ENCODE measurements around the gene WNT16.
"Not testable (repeated sequence)": the region's sequence is repeated elsewhere in the genome, so short reads cannot be mapped to it uniquely, and the experiment has no call there.

The WNT16 gene

DNA sequence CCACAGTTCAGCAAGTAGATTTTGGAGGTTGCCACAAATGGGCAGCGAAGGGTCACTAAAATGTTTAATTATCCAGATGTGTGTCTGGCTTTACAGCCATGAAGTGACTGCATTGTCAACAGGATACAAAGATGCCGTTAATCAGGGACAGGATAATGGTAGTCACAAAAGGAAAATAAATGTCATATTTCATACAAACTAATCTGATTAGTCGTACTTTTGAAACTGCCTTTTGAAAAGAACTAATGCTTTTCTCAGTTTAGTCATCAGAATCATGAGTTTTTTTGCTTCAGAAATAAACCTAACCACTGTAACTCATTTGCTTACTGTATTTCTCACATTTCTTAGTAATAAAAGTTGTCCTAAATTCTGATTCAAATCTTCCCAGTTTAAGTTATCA is 22.2 kb upstream of the WNT16 start:
- DNase-seq (ENCODE audit: low read depth), result no peak

DNA sequence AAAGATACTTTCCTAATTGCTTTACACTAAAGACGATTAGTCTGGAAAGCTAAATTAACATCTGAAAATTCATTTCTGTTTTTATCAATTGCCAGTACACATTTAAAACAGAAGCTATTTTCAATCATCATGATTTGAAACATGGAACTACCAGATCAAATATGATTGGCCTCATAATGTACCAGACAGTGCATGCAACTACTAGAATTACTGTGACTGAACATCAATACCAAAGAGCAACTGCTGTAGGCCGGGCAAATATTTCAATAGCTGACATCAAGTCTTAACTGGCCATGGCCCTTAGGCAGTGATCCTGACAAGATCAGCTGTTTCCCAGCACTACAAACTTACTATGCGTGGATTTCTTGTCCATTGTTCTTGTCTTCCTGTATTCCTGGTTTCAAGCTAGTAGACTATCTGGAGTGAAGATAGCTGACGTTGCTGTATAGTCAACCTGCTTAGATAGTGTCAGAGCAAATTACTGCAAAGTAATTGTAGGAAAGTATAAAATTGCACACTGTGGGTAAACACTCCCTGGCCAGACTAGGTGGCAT is 21.7 kb upstream of the WNT16 start:
- DNase-seq (ENCODE audit: low read depth), result no peak

DNA sequence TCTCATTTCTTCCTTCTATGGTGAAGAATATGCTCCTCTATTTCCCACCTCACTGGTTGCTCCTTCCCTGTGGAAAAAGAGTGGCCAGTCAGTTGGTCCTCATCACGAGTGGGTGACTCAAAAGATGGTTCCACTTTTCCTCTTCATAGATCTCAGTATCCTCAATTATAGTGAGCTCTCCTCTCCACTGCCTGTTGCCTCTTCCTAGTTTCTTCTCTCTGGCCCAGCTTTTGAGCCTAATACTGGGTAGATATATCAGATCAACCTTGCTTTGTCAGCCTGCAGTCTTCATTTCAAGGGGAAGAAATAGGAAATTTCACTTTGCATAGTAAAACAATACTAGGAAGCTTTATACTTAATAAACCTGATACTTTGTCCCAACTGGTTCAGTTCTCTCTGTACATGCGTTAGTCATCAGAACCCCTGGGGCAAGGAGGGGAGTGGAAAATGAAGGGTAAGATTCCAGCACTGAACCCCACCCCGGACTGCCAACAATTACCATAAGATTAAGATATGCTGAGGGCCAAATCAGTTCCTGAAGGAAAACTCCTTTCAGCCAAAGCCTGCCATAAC is 15.5 kb upstream of the WNT16 start:
- no peak for DNase-seq (ENCODE audit: low read depth)

DNA sequence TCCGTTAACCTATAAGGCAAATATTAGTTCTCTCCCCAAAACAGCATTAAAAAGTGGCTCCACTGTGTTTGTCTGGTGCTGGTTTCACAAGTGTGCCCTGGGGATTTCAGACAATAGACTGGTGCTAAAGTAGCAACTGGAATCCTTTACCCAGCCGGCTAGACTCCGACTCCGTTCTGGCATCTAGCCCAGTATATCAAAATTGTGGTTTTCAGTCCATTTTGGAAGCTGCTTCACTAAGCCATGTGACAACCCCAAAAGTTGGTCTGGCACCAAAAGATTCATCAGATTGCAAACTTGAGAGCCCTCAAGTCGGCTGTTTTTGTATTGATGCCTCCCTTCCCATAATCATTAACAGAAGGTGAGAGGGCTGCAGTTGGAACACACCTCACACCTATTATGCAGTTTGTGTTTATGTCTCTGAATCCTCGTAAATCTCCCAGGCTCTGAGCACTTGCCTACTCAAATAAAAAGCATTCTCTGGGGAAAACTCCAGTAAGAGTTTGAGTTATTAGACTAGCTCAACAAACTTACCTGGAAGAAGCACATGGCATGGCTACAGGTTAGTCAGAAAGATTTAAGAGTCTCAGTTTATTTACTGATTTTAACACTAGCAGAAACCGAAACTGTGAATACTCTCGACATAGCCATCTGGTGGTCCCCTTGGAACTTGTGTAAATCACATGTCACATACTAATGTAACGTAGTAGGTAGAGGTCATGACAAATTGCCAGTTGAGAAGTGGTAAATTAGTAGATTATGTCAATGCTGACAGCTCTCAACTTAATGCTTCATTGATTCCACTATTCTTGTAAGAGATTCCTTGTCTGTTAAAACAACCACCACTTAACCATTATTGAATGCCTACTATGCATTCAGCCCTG is 14.8 kb upstream of the WNT16 start:
- DNase-seq (ENCODE audit: low read depth), result no peak

DNA sequence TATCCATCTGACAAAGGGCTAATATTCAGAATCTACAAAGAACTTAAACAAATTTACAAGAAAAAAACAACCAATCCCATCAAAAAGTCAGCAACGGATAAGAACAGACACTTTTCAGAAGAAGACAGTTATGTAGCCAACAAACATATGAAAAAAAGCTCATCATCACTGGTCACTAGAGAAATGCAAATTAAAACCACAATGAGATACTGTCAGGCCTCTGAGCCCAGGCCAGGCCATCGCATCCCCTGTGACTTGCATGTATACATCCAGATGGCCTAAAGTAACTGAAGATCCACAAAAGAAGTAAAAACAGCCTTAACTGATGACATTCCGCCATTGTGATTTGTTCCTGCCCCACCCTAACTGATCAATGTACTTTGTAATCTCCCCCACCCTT is 13.6 kb upstream of the WNT16 start:
- not testable (repeated sequence) for DNase-seq (ENCODE audit: low read depth)

DNA sequence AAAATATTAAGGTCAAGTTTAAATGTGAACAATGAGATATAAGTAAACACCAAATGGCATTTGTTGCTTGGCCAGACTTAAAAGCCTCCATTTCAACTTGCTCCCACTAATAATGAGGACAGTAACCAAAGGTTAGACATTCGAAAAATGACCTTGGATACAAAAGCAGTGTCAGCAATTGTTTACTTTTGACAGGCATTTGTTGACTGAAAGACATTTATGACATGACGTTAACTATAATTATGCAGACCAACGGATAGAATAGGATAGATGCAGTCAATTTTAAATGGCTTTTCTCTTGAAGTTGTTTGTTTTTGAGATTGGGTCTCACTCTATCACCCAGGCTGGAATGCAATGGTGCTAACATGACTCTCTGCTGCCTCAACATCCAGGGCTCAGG is 6.3 kb upstream of the WNT16 start:
- no peak for DNase-seq (ENCODE audit: low read depth)

DNA sequence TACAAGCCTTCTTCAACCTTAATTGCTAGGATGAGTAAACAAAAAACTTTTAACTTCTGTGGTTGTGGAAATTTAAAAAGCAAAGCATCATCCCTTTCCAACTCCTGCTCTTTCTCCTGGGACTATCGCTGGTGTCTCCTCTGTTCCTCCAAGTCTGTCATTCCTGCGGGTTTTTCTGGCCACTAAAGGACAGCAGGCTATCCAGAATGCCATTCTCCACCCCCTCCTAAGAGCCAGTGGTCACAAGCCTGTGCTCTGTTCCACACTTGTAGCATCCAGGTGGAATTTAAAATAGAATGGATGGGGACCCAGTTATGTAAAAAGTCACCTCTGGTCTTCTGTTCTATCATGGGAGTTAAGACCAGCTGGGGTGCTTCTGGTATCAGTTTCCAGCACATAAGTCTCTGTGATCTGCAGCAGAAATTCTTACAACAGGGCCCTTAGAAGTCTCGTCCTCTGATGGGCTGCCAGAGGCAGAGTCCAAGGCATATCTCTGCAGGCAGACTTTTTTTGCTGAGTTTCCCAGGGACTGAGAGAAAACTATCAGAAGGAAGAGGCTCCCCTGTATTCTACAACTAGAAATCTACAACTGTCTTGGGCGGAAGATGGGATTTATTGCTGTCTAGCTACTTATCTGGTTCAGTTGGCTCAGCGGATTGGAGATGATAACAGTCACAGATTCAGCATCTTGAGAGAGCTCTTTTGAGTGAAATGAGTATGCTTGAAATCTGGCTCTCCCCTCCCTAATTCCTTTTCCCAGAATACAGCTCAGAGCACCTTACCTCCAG is 5.1 kb upstream of the WNT16 start:
- no peak for DNase-seq (ENCODE audit: low read depth)

DNA sequence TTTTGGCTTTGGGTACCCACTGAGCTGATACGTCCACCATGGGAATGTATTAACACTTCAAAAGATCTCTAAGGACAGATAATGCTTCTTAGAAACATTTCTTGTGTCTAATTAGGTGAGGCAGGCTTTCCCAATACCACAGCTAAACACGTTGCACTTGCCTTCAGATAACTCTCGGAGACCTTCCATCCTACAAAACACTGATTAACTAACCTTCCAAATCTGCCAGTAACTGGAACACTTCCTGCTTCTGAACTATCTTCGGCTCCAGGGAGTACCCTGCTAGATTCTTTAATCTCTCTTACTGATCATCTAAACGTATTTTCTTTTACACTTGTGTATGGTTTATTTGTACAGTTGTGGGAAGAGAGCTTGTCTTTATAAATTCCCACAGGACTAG is 1.1 kb upstream of the WNT16 start:
- DNase-seq (ENCODE audit: low read depth), result no peak

DNA sequence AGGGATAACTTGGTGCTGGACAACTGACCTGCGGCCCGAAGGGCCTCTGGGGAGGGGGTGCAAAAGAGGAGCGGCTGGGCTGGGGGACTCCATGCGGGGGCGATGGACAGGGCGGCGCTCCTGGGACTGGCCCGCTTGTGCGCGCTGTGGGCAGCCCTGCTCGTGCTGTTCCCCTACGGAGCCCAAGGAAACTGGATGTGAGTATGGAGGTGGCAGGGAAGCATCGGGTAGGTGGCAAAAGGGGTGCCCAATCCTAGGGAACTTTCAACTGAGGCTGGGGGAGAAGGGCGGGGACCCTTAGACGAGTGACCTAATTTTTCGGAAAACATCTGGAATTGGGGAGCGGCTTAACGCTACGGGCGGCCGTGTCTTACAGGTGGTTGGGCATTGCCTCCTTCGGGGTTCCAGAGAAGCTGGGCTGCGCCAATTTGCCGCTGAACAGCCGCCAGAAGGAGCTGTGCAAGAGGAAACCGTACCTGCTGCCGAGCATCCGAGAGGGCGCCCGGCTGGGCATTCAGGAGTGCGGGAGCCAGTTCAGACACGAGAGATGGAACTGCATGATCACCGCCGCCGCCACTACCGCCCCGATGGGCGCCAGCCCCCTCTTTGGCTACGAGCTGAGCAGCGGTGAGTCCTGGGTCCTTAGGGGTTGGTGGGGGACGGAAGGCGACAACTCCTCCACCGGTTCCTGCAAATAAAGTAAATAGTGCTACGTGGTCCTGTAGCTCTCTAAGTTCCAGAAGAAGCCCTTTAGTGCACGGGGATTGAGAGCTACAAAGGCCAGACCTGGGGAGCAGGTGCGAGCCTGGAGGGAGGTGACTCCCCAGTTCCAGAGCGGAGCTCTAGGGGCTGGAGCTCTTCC is 622 bp downstream of the WNT16 start:
- no peak for DNase-seq (ENCODE audit: low read depth)

DNA sequence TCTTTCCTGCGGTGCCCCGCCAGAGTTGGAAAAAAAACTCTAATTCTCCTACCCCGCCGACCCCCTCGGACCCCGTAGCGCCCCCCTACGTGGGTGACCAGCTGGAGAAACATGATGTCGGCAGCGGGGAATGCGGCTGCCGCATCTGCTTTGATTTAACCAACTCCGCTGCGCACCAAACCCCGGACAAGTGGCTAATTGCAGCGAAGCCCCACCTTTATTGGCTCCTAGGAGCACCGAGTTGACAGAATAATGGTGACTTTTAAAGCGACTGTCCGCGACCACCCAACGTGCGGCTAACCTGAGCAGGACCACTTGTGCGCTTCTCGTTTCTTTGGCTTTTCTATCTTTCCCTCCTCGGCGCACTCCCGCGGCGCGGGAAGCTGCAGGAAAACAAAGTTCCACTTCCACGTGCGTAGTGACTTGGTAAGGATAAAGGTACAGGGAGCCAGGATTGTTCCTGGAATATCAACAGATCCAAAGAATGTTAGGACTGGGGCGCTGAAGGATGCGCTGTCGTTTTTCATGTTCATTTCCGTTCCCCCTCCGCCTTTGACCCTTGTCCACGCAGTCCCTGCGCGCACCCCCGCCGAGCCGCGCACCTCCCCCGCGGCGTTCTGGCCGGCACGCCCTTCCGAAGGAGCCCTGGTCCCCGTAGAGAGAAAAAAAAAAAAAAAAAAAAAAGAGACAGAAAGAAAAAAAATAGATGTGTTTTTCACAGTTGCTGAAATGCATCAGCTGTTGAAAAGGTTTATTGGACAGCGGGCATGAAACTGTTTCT is 1.4 kb downstream of the WNT16 start:
- no peak for DNase-seq (ENCODE audit: low read depth)

DNA sequence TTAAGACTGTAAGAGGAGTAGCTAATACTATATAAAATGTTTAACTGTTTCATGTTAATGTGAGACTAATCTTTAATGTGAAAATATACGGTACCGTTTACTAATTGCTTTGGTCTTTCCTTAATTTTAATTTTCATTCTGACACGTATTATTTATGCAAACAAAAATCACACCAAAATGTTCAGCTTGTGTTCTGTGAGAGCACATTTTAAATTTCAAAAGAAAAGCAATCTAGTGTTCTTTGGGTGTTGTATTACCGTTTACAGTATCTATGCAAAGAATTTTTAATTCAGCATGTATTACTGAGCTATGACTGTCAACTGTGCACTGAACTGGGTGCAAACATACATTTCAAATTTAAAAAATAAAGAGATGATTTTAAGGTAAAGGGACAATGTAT is 2.2 kb downstream of the WNT16 start:
- no peak for DNase-seq (ENCODE audit: low read depth)

DNA sequence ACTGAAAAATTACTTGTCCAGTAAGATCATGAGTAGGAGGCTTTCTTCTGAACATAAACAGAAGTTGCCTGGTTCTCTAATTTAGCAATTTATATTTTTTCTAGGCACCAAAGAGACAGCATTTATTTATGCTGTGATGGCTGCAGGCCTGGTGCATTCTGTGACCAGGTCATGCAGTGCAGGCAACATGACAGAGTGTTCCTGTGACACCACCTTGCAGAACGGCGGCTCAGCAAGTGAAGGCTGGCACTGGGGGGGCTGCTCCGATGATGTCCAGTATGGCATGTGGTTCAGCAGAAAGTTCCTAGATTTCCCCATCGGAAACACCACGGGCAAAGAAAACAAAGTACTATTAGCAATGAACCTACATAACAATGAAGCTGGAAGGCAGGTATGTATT is 2.8 kb downstream of the WNT16 start:
- no peak for DNase-seq (ENCODE audit: low read depth)

DNA sequence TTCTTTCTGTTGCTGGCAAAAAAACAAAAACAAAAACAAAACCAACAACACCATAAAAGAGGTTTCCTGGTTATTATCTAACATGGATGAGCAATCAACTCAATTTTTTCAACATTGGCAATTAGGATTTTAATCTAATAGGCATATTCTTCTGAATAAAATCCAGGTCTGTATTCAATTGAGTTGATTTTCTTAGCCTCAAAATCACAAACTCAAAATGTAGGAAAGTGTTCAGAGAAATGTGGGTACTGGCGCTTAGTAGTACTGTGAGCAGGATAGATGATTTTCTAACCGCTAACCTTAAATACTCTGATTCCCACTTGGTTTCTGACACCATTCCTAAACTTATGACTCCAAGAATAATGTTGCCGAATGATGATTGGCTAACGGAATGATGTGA is 5.6 kb downstream of the WNT16 start:
- DNase-seq (ENCODE audit: low read depth), result no peak

DNA sequence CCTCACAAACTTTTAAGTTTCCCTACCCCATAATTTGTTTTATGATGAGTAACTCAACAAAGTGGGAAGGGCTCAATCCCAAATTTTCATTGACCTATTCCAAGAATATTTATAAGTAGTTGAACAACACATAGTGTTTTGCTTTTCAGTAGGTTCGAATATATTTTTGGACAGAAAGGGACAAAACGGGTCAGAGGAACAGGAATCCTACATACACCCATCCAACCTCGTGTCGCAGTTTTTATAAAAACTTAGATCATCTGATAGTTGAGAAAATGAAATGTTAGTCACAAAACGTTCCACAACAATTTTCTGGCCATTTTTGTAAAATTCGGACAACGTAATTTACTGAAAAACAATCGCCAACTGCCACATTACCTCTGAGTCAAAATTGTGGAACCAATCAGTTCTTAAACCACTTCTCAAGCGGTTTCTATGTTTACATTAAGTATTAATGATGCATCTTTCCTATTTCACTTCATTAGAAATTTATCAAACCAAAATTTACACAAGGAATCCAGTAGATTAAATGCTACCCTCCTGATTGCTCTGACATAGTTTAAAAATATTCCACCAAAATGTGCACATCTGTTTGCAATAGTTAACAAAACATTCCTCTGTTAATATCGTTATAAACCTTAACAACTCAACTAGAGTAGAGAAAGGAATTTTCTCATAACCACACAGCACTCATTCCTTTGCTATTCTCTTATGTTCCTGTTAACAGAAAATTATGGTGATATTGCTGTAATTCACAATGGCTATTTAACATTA is 6.3 kb downstream of the WNT16 start:
- DNase-seq (ENCODE audit: low read depth), result no peak

DNA sequence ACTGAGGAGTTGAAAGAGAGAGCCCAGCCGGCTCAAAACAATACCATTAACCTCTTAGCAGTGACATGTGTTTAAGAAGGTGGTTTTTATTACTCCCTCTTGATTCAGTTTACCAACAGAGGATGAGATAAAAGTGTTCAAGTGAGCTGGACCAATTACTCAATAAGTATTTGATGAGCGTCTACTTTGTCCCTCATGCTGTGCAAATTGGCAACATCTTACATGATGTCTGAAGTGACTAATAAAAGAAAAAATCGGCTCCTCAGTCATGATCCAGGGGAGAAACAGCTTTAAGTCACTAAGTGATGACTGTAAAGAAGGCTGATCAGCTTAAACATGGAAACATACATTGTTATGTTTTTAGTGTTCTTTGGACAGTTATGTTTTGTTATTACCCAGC is 7.8 kb downstream of the WNT16 start:
- no peak for DNase-seq (ENCODE audit: low read depth)

DNA sequence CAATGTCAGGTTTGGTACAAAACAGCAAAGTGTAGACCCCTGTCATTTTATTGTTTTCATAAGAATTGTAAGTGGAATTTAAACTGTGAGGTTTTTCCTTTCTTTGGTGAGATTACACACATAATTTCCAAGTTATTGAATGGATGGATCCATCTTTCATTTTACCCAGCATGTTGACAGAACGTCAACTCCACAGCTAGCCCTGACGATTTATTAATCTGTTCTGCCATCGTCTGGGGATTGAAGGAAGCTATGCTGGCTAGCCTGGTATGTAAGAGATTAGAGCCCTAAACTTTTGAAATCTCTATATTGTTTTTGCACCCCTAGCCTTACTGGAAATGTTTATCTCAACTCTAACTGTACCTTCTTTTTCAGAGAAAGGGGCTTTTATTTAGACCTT is 8.6 kb downstream of the WNT16 start:
- DNase-seq (ENCODE audit: low read depth), result no peak

DNA sequence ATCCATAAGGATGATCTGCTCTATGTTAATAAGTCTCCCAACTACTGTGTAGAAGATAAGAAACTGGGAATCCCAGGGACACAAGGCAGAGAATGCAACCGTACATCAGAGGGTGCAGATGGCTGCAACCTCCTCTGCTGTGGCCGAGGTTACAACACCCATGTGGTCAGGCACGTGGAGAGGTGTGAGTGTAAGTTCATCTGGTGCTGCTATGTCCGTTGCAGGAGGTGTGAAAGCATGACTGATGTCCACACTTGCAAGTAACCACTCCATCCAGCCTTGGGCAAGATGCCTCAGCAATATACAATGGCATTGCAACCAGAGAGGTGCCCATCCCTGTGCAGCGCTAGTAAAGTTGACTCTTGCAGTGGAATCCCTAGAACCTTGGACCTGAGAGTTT is 10.3 kb downstream of the WNT16 start:
- no peak for DNase-seq (ENCODE audit: low read depth)

DNA sequence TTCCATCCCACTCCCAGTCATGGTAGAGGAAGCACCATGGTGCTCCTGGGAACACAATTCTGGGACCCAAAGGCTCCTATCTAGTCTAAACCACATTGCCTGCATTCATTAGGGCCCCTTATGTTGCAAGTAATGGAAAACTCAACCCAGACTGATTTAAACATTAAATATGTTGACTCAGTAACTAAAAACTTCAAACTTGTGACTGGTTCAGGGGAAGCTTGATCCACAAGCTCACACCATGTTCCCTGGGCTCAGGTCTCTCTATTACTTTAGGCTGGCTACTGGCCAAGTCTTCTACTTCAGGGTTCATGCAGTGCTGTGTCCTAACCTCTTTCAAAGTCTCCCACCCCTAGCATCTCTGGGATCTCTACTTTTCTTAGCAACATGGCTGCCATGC is 13.1 kb downstream of the WNT16 start:
- no peak for DNase-seq (ENCODE audit: low read depth)

DNA sequence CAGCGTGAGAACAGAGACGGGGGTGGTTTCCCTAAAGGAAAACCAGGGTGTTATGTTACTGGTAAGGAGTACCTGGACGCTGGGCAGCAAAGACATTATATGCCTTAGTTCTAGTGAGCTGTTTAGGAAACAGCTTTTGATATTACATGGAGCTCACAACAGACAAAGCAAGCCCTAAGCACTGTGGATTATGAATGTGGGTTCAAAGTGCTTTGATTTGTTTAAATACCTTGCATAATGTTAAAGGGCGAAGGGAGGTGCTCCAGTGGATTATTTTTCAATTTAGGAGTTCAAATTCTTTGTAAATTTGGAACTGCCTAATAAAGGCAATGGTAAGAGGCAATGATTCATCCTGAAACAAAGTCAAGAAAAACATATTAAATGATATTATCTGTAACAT is 13.8 kb downstream of the WNT16 start:
- no peak for DNase-seq (ENCODE audit: low read depth)

DNA sequence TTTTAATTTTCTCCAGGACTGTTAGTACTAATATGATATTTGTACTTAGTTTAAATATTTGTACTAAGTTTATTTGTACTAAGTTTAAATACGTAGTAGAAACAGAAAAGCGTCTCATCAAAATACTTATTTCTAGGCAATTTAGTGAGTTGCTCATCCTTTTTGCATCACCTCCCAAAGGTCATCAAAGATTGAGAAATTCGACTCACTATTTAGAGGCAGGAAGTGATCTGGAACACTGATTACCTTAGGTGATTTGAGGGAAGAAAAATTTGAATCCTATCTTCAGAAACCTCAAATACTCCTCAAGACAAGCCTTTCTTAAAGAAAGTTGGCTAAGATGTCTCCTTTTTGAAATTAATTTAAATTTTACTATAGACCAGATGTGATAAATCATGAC is 14.5 kb downstream of the WNT16 start:
- DNase-seq (ENCODE audit: low read depth), result no peak

All from activated T-cell treated with anti-CD3 and anti-CD28 coated beads for 1 hour (primary cell).